WTC11 (cell line): ENCODE data around the gene MBD3. TPM values are rescaled to one million over a fixed set of nuclear protein-coding genes. Genes with fewer than 3 reads are reported as not detected.

Source experiments
- ATAC-seq: fragments of 200-7000 bp; cut with Tn5 transposase; 2 replicates; pipeline ENCODE4 v1.10.0; 2021; ENCODE audit warnings: mild to moderate bottlenecking, moderate library complexity
- CTCF ChIA-PET: fragments of 300-600 bp; sonication (Branson Sonifier 250); formaldehyde crosslinking; loops from one replicate; lab custom pipeline; 2021; ENCODE audit warnings: antibody characterized with exemption; lab: Charles Lee
- POLR2A ChIA-PET: fragments of 350-600 bp; sonication (Branson Sonifier 250); formaldehyde crosslinking; loops from one replicate; lab custom pipeline; 2021; ENCODE audit warnings: antibody characterized with exemption; lab: Charles Lee
- DNase-seq: peaks from one replicate; pipeline ENCODE4 v3.0.0; 2021; ENCODE audit warnings: low spot score
- H3K27ac Mint-ChIP-seq: 2 replicates; pipeline ENCODE4 v1.8.0; 2021; ENCODE audit warnings: mixed read lengths
- H3K27me3 Mint-ChIP-seq: 2 replicates; pipeline ENCODE4 v1.8.0; 2021; ENCODE audit warnings: low read depth, mild to moderate bottlenecking, moderate library complexity, mixed read lengths
- H3K36me3 Mint-ChIP-seq: 2 replicates; pipeline ENCODE4 v1.8.0; 2021; ENCODE audit warnings: mixed read lengths
- H3K4me1 Mint-ChIP-seq: 2 replicates; pipeline ENCODE4 v1.8.0; 2022; ENCODE audit warnings: mixed read lengths
- H3K4me3 Mint-ChIP-seq: 2 replicates; pipeline ENCODE4 v1.8.0; 2021; ENCODE audit warnings: mild to moderate bottlenecking, moderate library complexity, mixed read lengths
- H3K9me3 Mint-ChIP-seq: 2 replicates; pipeline ENCODE4 v1.8.0; 2021; ENCODE audit warnings: mixed read lengths
- CDX4 ChIP-seq: fragments of 250-450 bp; sonication (Bioruptor Pico); IDR thresholded peaks from 2 replicates; pipeline ENCODE4 v1.9.0; 2021; ENCODE audit warnings: moderate library complexity, mild to moderate bottlenecking, inconsistent platforms, borderline replicate concordance
- CTCF ChIP-seq: fragments of 200-600 bp; IDR thresholded peaks from 2 replicates; pipeline ENCODE4 v1.8.0; 2022; ENCODE audit warnings: antibody characterized with exemption
- E2F5 ChIP-seq: sonication (generic); formaldehyde crosslinking; IDR thresholded peaks from 2 replicates; pipeline ENCODE4 v1.8.1; 2022; ENCODE audit warnings: mild to moderate bottlenecking, moderate library complexity, missing genetic modification reagents
- ELF4 ChIP-seq: sonication (generic); formaldehyde crosslinking; IDR thresholded peaks from 2 replicates; pipeline ENCODE4 v1.8.1; 2022; ENCODE audit warnings: low read depth, mild to moderate bottlenecking, moderate library complexity, missing genetic modification reagents
- FOXJ3 ChIP-seq: sonication (generic); formaldehyde crosslinking; IDR thresholded peaks from 2 replicates; pipeline ENCODE4 v1.9.0; 2021; ENCODE audit warnings: missing genetic modification reagents, mild to moderate bottlenecking, borderline replicate concordance
- GRHL2 ChIP-seq: fragments of 250-450 bp; sonication (Bioruptor Pico); IDR thresholded peaks from 2 replicates; pipeline ENCODE4 v1.8.0; 2022; ENCODE audit warnings: mild to moderate bottlenecking, moderate library complexity; ENCODE audit not compliant: insufficient replicate concordance, severe bottlenecking
- GTF2I ChIP-seq: fragments of 250-450 bp; sonication (Bioruptor Pico); conservative IDR thresholded peaks from 2 replicates; pipeline ENCODE4 v1.4.0; 2021; ENCODE audit warnings: mild to moderate bottlenecking
- HMGA2 ChIP-seq: fragments of 250-450 bp; sonication (Bioruptor Pico); IDR thresholded peaks from 2 replicates; pipeline ENCODE4 v1.4.0; 2021; ENCODE audit warnings: mild to moderate bottlenecking, moderate library complexity
- IRF2 ChIP-seq: sonication (generic); formaldehyde crosslinking; IDR thresholded peaks from 2 replicates; pipeline ENCODE4 v1.8.0; 2022; ENCODE audit warnings: low read depth, missing genetic modification reagents, borderline replicate concordance
- NFE2L1 ChIP-seq: sonication (generic); formaldehyde crosslinking; IDR thresholded peaks from 2 replicates; pipeline ENCODE4 v1.8.1; 2023; ENCODE audit warnings: missing genetic modification reagents
- NFYB ChIP-seq: sonication (generic); formaldehyde crosslinking; conservative IDR thresholded peaks from 2 replicates; pipeline ENCODE4 v1.8.0; 2022; ENCODE audit warnings: low read depth, missing genetic modification reagents
- NR1H2 ChIP-seq: sonication (generic); formaldehyde crosslinking; IDR thresholded peaks from 2 replicates; pipeline ENCODE4 v1.9.0; 2021; ENCODE audit warnings: mild to moderate bottlenecking, moderate library complexity, missing genetic modification reagents
- PRDM15 ChIP-seq: sonication (generic); formaldehyde crosslinking; IDR thresholded peaks from 2 replicates; pipeline ENCODE4 v1.8.0; 2022; ENCODE audit warnings: missing genetic modification reagents
- PRRX2 ChIP-seq: fragments of 250-450 bp; sonication (Bioruptor Pico); IDR thresholded peaks from 2 replicates; pipeline ENCODE4 v1.8.0; 2021; ENCODE audit warnings: mild to moderate bottlenecking
- RELA ChIP-seq: sonication (generic); formaldehyde crosslinking; IDR thresholded peaks from 2 replicates; pipeline ENCODE4 v1.8.1; 2022; ENCODE audit warnings: missing genetic modification reagents, mild to moderate bottlenecking, borderline replicate concordance
- TEAD4 ChIP-seq: sonication (generic); formaldehyde crosslinking; IDR thresholded peaks from 2 replicates; pipeline ENCODE4 v1.8.0; 2022; ENCODE audit warnings: mild to moderate bottlenecking, missing genetic modification reagents
- TP53 ChIP-seq: sonication (generic); formaldehyde crosslinking; IDR thresholded peaks from 2 replicates; pipeline ENCODE4 v1.8.1; 2023; ENCODE audit warnings: mild to moderate bottlenecking, missing genetic modification reagents
- ZNF423 ChIP-seq: fragments of 250-450 bp; sonication (Bioruptor Pico); IDR thresholded peaks from 2 replicates; pipeline ENCODE4 v2.1.2; 2022; ENCODE audit warnings: mild to moderate bottlenecking, moderate library complexity
- total RNA-seq: library from RNA; stranded (reverse); gene quantifications from 3 replicates; pipeline ENCODE4 v1.2.3, GENCODE V29; 2021

Gene MBD3
- total RNA-seq, 1 experiment from 2014 or later = 90.2 TPM

GRCh38 chr19:1582201-1582600 lies 10.5 kb downstream of the MBD3 start:
- DNase-seq (no peak), ATAC-seq (no peak)
- Mint-ChIP-seq H3K27ac (no peak overlapping the region), H3K4me3 (no peak overlapping the region), H3K36me3 (peaks cover 41% of the 10 kb centered on the region), H3K9me3 (no peaks in the 10 kb centered on the region), H3K4me1 (no peaks in the 10 kb centered on the region), H3K27me3 (no peaks in the 10 kb centered on the region)
- POLR2A ChIA-PET = no interaction called here
- no peak for TF ChIP-seq GRHL2 (CRISPR knock-in tag)
- no peak for TF ChIP-seq CTCF
- CTCF ChIA-PET = interaction anchor here (1.4 to 1.5 kb wide), 2 partner anchors 9 to 36 kb away, joined by 4 to 5 read pairs; no protein-coding TSS in a partner anchor

- POLR2A ChIA-PET = no interaction called here
These were observed 11.7 kb downstream of the MBD3 start for GRCh38 chr19:1580957-1581356.

More at GRCh38 chr19:1580957-1581356, 11.7 kb downstream of the MBD3 start:
- no peak for ATAC-seq
- TF ChIP-seq NFE2L1 (CRISPR knock-in tag) = no peak
- TF ChIP-seq RELA (CRISPR knock-in tag) = no peak
- TF ChIP-seq CDX4 (CRISPR knock-in tag) = no peak
- TF ChIP-seq ELF4 (CRISPR knock-in tag) = no peak
- no peak for TF ChIP-seq E2F5 (CRISPR knock-in tag)
- TF ChIP-seq HMGA2 (CRISPR knock-in tag) = no peak
- TF ChIP-seq TP53 (CRISPR knock-in tag) = no peak
- no peak for TF ChIP-seq IRF2
- TF ChIP-seq FOXJ3 (CRISPR knock-in tag) = no peak
- TF ChIP-seq ZNF423 = no peak
- TF ChIP-seq PRDM15 (CRISPR knock-in tag) = no peak
- no peak for TF ChIP-seq PRRX2
- TF ChIP-seq NR1H2 (CRISPR knock-in tag) = no peak
- no peak for TF ChIP-seq GTF2I (CRISPR knock-in tag)
- no peak for TF ChIP-seq TEAD4 (CRISPR knock-in tag)
- no peak for TF ChIP-seq NFYB
- TF ChIP-seq, all 79 proteins: peak for 0
- CTCF ChIA-PET = interaction anchor here (0.6 kb wide), 1 partner anchor 200 kb away, joined by 3 read pairs; no protein-coding TSS in a partner anchor
- no peaks in the 10 kb centered on the region for H3K27me3 Mint-ChIP-seq
- H3K27ac Mint-ChIP-seq = no peak overlapping the region
- H3K4me3 Mint-ChIP-seq = no peak overlapping the region
- H3K4me1 Mint-ChIP-seq = no peaks in the 10 kb centered on the region
- no peaks in the 10 kb centered on the region for H3K9me3 Mint-ChIP-seq
- peaks cover 38% of the 10 kb centered on the region for H3K36me3 Mint-ChIP-seq
- no peak for DNase-seq
